Fibroblast of skin of scalp (primary cell): ENCODE data around the gene KBTBD6.
"Not testable (repeated sequence)": the region's sequence is repeated elsewhere in the genome, so short reads cannot be mapped to it uniquely, and the experiment has no call there.

ENCODE experiments used
- DNase-seq: peaks from one replicate; pipeline ENCODE4 v3.0.0-alpha.2; 2013

KBTBD6 gene

DNA sequence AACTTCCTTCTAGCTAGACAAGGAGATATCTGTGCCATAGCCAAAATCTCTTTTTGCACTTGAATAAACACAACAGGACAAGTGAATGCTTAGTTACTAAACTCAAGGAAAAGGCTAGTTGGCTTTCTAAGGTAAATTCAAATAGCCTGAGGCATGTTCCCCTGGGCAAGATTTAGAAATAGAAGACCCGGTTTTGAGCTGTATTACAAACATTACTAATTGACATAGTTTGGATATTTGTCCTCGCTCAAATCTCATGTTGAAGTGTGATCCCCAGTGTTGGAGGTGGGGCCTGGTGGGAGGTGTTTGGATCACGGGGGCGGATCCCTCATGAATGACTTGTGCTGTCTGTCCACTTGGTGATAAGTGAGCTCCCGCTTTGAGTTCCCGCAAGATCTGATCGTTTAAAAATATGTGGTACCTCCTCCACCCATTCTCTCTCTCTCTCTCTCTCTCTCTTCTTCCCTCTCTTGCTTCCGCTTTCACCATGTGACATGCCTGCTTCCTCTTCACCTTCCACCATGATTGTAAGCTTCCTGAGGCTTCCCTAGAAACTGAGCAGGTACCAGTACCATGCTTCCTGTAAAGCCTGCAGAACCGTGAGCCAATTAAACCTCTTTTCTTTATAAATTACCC, 3.9 kb upstream of the KBTBD6 start:
- DNase-seq: no peak

DNA sequence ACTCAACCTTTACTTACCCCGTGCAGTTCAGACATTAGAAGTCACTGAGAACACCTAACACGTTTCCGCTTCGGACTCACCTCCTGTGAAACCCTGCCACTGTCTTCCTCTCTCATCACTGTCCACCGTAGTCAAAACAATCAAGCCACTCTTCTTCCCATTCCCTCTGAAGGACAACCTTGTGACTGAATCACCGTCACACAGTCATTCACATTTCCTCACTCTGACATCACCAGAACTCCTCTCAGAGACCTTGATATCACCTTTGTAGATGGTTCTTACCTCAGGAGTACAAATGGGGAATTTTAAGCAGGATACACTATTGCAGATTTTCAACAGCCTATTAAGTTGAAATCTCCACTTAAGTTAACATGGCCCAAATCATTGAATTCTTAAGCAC, 1.3 kb upstream of the KBTBD6 start:
- DNase-seq: no peak

DNA sequence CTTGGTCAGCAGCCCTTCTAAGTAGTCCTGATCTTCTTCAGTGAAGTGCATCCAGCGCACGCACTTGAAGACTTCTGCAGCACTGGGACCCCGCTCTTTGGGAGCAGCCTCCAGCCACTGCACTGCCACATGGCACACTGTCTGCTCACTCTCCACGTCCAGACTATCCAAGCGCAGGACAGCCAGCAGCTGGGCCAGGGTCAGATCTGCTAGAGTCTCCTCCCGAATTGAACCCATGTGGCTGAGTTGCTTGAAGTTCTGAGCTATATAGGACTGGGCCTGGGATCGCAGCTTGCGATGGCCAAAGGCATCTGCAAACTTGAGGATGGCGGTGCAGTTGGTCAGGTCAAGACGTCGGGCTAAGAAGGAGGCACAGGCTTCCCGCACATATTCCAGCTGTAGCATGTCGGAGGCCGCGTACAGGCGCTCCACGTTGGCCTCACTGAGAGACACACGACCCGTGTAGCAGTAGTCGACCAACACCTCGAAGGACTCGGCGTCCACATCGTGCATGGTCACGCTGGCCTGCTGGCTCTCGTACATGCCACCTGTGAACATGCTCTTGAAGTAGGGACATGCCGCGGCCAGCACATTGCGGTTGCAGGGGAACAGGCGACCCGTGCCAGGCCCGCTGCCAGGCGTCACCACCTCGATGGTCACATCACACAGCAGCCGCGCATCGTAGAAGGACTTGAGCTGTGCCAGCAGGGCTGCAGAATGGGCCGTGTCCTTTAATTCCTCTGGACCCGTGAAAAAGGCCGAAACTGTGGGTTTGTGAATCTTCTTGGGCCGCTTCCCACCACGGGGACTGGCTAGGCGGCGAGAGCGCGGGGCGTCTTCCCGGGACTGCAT, 716 bp downstream of the KBTBD6 start:
- DNase-seq: not testable (repeated sequence)

DNA sequence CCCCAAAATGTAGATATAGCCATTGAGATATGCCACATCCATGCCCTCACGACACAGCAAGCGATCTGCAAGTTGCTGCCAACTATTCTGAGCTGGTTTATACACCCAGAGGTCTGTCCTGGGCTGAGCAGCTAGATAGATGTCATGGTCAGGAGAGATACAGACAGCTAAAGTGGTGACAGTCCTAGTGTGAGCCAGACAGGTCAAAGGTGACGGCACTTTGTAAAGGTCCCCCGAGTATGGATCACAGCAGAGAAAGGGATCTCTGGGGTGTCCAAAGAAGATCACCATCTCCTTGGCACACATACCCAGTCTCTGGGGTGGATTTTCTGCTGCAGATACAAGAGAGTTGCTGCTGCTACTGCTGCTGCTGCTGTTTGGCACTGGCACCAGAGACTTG, 1.4 kb downstream of the KBTBD6 start:
- not testable (repeated sequence) for DNase-seq

DNA sequence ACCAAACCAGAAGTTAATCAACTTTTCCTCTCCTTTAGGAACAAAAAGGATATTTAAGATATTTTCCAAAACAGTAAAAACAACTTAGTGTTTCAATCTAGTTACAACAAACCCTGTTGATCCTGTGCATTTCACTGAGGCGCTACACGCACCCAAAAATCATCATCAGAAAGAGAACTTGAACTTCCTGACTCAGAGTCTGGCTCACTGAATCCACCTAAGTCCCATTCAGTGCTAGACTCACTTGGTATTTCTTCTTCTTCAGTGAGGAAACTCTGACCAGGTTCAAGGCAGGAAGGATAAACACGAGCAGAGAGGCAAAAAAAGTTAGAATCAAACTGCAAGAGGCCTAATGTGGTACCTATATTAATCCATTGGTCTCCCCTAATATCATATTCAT, 2.2 kb downstream of the KBTBD6 start:
- DNase-seq: no peak

DNA sequence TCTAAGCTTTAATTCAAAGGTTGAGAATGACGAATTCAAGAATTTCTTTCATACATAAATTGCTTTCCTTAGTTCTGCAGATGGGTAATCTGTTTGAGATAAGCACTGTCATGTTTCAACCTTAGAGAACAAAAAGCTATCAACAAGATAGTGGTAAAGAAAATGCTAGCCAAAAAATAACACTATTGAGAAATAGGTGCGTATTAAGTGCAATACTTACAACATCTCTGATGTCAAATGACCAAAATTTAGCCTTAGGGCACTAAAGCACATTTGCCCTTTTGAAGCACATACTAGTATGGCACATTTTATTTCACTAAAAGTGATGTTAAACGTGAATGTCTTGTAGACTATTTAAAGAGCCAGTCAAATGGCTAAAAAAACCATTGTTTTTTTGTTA, 4.9 kb downstream of the KBTBD6 start:
- no peak for DNase-seq

DNA sequence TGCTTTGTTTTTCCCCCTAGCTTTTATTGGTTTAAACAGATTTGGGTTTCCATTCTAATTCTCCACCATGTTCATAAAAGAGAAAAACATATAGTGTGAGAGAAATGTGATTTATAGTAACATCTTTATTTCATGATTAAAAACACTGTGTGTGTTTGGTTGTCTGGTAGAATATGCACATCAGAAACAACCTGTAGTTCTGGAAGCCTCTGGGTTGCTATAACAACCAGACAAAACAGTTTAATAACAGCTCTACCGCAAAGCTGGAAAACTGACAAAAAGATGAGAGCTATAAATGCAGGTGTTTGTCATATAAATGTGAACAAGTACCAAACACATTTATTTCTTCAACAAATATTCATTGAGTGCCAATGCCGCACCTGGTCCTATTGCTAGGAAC, 9.8 kb downstream of the KBTBD6 start:
- DNase-seq: no peak

DNA sequence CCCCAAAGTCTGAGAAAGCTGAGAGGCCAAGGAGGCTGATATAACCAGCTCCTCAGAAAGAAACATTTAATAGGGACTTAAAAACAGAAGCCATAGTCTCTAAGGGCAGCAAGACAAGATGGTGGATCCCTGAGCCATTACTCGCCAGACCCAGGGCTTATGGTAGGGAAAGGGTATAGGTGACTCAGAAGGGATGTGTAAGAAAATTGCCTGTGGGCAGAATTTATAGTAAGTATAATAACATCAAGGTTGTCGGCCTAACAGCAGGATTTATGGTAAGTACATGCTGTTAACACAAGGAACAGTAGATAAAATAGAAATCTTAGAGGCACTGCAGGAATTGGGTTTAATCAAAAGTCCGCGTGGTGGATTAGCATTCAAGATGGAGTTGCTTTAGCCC, 14.7 kb downstream of the KBTBD6 start:
- DNase-seq: no peak

DNA sequence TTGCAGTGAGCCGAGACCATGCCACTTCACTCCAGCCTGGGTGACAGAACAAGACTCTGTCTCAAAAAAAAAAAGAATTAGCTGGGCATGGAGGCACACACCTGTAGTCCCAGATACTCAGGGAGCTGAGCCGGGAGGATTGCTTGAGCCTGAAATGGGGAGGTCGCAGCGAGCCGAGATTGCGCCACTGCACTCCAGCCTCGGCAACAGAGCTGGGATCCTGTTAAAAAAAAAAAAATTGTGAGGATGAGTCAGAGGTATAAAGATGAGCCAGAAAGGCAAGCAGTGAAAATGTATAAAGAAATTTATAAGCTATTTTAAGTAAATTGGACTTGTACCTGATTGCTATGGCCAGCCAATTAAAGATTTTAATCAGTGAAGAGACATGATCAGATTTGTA, 21.1 kb downstream of the KBTBD6 start:
- no peak for DNase-seq

DNA sequence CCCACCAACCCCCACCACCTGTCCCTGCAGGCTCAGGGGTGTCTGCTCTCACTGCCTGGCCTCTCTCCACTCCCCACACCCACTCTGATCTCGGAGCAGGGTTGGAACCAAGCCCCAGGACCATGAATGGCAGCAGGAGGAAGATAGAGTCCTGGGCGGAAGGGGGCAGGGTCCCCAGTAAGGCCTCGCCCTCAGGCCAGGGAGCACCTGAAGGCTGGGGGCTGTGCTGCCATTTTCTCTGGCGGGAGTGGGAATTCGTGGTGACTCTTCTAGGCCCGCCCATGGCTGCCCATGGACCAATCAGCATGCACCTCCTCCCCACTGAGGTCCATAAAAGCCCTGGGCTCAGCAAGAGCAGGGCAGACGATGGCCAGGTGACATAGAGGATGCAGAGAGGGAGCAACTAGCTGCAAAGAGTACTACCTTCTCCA, 25.0 kb downstream of the KBTBD6 start:
- no peak for DNase-seq

DNA sequence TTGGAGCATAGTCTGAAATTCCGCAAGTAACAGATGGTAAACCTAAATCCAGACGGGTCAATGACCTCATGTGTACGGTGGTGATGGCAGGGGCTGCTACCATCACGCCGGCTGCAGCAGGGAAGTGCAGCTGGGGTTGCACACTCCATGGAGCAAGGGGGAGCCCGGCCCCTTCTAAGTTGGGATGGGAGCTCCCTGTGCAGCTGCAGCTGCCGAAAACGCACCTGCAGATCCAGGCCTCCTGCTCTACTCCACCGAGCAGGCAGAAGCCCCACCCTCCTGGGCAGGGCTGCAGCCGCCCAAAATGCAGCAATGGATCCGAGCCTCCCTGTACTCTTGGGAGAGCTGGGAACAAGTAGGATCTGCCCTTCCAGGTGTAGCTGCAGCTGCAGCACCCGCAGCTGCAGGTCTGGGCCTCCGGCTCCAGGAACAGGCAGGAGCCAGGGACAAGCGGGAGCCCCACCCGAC, 25.5 kb downstream of the KBTBD6 start:
- DNase-seq: no peak

DNA sequence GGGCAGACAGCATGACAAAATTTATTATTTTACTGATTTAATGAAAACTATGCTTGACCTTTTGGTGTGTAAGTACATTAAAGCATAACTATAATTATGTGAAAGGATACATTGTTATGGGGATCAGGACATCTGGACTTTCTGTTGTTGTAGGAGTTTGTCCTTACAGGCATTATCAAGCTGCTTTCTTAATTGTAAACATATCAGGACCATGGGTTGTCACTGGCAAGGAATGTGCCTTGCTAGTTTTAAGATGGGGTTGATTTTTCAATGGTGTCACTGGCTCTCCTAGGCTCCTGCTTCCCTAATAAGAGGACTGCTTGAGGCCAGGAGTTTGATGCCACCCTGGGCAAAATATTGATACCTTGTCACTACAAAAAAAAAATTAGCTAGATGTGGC, 32.6 kb downstream of the KBTBD6 start:
- no peak for DNase-seq

DNA sequence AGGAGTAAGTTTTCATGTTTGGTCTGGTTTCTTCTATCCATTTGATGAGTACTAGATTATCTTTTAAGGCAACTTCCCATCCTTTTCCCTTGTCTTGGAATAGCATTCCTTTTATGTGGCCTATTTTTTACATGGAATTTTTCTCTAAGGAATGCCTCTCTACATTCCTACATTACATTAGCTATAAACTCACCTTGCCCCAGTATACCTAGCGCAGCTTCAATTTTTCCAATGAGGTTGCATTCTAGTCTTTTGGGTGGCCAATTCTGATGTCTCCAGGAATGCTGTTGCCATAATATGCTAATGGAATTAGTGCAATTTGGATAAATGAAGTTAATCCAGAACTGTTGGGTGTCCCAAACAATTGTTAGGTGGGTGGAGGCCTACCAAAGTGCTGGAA, 33.8 kb downstream of the KBTBD6 start:
- no peak for DNase-seq

DNA sequence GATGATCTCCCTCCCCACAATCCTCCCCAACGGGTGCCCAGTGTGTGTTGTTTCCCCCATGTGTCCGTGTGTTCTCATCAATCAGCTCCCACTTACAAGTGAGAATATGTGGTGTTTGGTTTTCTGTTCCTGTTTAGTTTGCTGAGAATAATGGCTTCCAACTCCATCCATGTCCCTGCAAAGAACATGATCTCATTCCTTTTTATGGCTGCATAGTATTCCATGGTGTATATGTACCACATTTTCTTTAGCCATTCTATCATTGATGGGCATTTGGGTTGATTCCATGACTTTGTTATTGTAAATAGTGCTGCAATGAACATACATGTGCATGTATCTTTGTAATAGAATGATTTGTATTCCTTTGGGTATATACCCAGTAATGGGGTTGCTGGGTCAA, 36.9 kb downstream of the KBTBD6 start:
- DNase-seq: not testable (repeated sequence)

DNA sequence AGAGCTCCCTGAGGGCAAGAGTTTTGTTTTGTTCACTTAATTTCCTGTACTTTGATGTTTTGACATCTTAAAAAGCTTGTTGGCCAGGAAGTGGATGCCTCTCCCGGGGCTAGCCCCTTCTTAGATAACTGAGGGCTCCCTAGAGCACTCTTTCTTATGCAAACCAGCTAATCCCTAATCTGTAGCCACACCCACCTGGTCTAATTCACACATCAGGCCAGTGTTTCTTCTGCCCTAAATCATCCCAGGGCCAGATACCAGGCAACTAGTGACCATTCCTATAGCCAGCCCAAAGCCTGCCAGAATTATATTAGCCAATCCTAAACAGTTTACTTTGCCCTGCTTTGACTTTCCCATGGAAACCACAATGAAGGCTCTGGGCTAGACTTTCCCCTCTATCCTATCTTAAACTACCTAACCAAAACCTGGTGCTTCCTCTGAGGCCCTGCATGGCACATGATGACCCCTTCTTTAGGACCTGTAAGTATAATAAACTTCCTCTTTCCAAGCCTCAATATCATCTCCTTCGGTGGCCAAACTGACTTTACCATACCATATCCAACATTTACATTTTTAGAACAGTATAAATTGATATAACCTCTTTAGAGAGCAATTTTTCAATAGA, 46.5 kb downstream of the KBTBD6 start:
- DNase-seq: no peak

DNA sequence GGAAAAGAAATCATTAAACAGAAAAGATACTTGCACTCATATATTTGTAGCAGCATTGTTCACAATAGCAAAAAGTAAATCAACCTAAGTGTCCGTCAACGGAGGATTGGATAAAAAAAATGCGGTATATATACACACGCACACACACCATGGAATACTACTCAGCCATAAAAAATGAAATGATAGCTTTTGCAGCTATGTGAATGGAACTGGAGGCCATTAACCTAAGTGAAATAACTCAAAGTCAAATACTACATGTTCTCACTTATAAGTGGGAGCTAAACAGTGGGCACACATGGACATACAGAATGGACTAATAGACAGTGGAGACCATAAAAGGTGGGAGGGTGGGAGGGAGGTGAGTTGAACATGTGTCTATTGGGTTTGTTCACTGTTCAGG, 52.9 kb downstream of the KBTBD6 start:
- no peak for DNase-seq
